Suprapubic skin (tissue), 3 donors: Measurements from ENCODE around the gene KRTAP10-11.

Experiments
- POLR2A ChIP-seq, 2 donors: fragments of 450-650 bp; IDR thresholded peaks; one replicate each; pipeline ENCODE4 v1.6.1; 2017; ENCODE audit warnings: antibody characterized with exemption in 2 of 2, mild to moderate bottlenecking in 2 of 2, moderate library complexity in 2 of 2
- TF ChIP-seq, protein P1 (sequence below), 2 donors: fragments of 200-600 bp in 1 of 2; fragments of 450-650 bp in 1 of 2; sonication (generic) in 1 of 2; IDR thresholded peaks; one replicate each; pipeline ENCODE4 v1.5.1; 2016 to 2019; ENCODE audit warnings: antibody characterized with exemption in 2 of 2, mild to moderate bottlenecking in 1 of 2, moderate library complexity in 1 of 2

DNA sequence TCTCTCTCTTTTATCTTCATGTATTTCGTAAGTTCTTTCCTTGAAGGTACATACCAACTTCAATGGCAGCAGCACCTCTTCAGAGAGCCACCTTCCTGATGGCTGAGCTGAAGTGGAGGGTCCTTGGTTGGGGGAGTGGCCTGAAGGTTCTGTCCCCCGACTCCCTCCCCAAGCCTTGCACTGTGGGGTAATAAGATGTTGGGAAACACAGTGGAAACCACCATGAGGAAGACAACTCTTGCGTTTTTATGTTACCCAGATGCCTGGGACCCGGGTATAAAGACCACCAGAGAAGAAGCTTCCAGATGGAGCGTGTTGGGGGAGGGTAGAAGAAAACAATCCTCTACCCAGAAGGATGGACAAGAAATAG, 12.3 kb downstream of the KRTAP10-11 start:
- no peak for TF ChIP-seq POLR2A (IDR thresholded peaks at IDR 0.05)
- TF ChIP-seq, protein P1, sequence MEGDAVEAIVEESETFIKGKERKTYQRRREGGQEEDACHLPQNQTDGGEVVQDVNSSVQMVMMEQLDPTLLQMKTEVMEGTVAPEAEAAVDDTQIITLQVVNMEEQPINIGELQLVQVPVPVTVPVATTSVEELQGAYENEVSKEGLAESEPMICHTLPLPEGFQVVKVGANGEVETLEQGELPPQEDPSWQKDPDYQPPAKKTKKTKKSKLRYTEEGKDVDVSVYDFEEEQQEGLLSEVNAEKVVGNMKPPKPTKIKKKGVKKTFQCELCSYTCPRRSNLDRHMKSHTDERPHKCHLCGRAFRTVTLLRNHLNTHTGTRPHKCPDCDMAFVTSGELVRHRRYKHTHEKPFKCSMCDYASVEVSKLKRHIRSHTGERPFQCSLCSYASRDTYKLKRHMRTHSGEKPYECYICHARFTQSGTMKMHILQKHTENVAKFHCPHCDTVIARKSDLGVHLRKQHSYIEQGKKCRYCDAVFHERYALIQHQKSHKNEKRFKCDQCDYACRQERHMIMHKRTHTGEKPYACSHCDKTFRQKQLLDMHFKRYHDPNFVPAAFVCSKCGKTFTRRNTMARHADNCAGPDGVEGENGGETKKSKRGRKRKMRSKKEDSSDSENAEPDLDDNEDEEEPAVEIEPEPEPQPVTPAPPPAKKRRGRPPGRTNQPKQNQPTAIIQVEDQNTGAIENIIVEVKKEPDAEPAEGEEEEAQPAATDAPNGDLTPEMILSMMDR (IDR thresholded peaks at IDR 0.05) = no peak
